RPMI7951 (cell line): ENCODE data around the gene TEDC2. TPM values are rescaled to one million over a fixed set of nuclear protein-coding genes. Genes with fewer than 3 reads are reported as not detected.

Experiments used
- DNase-seq: peaks from one replicate; pipeline ENCODE4 v3.0.0-alpha.2; 2012; ENCODE audit warnings: low read depth
- total RNA-seq: library from RNA; depleted of rRNA; stranded (reverse); fragments of >200 nt; shearing (Covaris generic); gene quantifications from 2 replicates; pipeline ENCODE4 v1.2.3, GENCODE V29; 2014

Gene TEDC2
- total RNA-seq, 1 experiment from 2014 or later = 10.2 TPM

DNA sequence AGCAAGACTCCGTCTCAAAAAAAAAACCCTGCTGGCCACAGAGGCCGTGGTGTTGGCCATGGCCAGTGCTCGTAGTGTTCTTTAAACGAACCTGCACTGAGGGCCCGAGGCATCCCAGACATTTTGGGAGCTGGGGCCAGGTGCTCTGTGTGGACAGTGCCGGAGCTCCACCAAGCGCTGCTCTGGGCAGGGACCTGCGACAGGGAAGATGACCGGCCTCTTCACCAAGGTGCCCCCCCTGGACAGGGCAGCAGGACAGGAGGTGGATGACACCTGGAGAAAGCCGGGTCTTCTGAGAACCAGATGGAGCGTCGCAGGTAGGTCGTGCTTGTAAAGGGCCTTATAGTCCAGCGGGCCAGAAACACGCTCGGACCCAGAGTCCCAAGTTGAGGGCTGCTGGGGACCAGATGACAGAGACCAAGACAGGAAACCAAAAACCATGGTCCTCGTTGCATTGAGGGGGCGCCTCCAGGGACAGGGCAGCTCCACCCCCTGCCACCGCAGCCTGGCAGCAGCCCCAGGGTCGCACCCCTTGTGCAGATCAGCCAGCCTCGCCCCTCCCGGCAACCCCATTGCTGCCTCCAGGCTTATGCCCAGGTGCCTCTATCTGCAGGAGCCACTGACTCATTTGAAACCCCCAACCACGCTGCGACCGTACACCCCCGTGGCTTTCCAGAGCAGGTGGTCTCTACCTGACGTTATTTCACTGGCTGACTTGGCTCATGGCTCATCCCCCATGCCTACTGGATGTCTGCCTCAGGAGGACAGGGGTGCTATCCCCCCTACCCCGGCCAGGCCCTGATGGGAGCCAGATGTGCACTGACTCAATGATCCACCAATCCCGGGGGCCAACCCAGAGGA lies 7.0 kb downstream of the TEDC2 start:
- DNase-seq = no peak

DNA sequence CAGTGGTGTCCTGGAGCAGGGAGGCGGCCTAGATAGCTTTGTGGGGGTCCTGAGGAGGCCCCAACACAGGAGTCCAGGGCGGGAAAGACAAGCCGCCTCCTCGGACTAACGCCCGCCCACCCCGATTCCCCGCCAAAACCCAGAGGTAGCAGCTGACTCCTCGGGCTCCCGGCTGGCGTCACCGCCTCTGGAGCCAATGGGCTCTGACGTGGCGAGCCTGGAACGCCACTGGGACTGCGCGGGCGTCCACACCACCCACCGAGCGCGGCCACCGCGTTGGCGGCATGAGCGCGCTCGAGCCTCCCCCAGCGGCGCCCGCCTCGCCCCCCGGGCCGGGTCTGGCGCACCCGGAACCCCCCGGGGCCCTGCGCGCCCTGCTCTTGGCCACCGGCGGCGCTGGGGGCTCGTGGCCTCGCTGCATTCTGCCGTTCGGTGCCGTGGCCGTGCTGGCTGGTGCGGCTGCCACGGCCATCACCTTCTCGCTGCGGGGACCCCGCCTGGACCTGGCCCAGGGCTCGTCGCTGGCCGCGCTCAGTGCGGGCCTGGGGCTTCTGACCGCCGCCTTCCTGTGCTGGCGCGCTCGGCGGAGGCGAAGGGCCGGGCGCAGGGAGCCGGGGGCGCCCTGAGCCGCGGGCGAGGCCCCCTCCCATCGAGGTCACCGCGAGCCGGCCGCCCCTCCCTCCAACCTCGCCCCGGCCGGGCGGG lies 7.8 kb downstream of the TEDC2 start:
- peak; percentile 75 for DNase-seq

DNA sequence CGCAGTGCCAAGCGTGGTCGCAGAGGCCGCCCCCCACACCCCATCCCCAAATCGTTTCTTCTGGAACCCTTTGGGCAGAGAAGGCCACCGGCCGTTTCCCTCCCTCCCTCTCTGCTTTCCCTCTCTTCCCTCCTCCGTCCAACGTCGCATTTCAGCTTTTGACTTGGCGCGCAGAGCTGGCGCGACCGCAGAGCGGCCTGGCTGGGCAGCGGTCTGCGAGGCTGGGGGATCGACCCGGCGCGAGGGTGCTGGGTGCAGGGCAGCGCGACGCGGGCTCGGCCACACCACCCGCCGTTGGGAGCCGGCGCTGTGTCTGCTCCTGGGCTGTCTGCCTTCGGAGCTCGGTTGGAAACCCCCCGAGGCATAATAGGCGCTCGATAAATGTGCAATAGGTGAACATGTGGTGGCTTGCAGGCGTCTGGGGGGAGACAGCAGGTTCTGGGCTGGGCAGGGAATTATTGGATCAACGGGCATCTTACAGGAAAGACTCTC lies 8.4 kb downstream of the TEDC2 start:
- peak; percentile 39 for DNase-seq

DNA sequence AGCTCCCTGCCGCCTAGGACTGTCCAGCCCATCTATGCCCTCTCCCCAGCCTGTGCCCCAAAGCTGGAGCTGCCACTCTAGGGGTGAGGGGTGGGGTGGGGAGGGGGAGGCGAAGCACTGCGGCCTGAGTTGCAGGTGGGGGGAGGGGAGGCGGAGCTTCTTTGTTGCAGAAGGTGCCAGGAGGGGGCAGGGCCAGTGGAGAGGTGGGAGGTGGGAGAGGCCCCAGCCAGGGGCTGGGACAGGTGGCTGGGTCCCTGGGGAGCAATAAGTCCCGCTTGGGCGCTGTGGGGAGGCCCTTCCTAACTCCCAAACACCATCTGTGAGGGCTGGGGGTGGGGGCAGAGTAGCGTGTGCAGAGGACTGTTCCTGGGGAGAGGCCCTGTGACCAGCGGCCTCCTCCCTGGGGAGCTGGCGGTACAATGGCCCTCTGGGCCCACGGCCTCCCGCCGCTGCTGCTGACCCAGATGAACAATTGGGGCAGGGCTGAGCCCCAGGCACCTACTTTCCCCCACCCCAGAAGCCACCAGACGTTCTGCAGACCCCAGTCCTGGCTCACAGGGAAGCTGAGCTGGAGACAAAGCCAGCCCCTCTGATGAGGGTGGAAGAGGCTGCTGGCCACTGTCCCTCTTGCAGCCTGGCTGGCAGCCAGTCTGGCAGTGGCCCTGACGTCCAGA lies 9.0 kb downstream of the TEDC2 start:
- no peak for DNase-seq

DNA sequence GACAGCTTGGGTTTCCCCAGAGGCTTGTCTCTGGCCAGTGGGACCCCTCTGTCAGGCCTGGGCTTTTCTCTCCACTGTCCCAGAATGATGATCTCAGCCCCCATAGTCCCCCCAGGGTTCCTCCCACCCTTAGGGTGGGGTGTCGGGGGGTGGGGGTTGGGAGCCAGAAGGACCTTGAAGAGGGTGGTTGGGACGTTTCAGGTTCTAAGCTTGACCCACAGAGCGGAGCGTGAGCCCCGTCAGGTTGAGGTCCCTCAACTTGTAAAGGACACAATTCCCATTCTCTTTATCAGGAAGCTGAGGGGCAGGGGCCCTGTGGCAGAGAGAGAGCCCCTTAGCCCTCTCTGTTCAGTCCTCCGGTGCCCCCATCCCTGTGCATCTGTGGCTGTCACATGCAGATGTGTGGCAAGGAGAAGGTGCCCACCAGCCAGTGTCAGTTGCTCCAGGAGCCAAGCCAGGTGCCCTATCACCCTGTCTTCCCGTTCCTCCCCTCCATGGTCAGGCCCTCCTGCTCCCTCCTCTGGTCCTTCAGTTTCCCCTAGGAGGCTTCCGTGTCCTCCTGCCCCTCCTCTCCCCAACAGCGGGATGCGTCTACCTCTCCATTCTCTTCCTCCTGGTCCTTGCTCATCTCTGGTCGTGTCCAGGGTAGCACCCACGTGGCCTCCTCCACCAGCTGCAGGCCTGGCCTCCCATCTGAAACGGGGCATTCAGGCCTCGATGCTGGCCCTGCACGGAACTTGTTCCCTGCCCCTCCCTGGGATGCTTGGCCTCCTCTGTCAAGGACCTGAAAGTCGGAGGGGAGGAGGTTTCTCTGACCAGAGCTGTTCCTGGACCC lies 9.7 kb downstream of the TEDC2 start:
- no peak for DNase-seq

DNA sequence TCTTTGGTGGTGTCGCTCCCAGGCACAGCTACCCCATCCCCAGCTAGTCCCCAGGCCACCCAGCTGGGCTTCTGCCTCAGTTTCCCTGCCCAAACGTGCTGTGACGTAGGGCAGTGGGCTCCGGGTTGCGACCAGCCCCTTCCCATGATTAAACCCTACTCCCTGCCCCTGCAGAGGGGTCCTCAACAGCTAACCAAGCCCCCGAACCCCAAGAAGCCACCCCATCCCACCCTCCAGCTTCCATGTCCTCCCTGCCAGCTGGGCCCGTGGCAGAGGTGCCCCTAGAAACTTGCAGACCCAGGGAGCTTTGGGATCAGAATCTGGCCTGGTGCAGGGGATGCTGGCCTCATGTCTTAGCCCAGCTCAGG lies 10.3 kb downstream of the TEDC2 start:
- no peak for DNase-seq

DNA sequence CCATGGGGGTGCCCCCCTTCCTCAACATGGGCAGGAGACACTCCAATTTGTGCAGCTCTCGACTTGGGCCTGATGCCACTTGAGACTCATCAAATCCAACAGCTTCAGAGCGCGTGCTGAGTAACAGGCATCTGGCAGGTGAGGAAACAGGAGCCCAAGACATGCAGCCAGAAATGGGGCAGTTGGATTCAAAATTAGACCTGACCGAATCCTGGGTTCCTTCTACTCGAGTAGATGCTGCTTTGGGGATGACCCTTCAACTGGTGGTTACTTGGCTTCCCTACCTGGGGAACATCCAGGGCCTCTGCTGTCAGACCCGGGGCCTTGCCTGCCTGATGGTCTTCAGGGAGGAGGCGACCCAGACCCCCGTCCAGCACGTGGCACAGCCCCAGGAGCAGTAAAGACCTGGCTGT lies 10.7 kb downstream of the TEDC2 start:
- no peak for DNase-seq

DNA sequence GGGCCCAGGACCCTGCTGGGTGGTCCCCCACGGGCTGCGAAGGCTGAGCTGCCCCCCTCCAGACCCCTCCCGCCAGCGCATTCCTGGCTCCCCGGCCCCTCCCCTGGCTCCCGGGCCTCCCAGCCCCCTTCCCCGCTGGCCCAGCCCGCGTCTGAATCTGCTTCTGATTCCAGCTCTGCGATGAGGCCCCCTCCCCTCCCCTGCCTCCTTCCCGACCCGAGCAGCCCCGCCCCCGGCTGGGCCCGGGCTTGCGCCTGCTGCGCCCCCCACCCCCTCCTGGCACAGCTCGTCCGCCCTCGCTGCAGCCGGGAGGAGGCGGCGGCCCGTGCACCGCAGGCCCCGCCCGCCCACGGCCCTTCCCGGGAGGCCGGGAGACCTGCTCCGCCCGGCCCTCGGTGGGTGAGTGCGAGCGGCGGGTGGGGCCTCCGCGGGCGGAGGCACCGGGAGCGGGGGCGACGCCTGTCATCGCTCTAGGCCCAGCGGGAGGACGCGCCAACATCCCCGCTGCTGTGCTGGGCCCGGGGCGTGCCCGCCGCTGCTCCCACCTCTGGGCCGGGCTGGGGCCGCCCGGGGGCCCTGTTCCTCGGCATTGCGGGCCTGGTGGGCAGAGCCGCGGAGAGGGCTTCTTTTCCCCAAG lies 11.2 kb downstream of the TEDC2 start, which contains the start of gene NTN3:
Gene NTN3 (plus strand): TSS at position 282 of the 637 bp plus-strand sequence. CDS start 405 bp downstream, outside the sequence.
- DNase-seq = no peak

DNA sequence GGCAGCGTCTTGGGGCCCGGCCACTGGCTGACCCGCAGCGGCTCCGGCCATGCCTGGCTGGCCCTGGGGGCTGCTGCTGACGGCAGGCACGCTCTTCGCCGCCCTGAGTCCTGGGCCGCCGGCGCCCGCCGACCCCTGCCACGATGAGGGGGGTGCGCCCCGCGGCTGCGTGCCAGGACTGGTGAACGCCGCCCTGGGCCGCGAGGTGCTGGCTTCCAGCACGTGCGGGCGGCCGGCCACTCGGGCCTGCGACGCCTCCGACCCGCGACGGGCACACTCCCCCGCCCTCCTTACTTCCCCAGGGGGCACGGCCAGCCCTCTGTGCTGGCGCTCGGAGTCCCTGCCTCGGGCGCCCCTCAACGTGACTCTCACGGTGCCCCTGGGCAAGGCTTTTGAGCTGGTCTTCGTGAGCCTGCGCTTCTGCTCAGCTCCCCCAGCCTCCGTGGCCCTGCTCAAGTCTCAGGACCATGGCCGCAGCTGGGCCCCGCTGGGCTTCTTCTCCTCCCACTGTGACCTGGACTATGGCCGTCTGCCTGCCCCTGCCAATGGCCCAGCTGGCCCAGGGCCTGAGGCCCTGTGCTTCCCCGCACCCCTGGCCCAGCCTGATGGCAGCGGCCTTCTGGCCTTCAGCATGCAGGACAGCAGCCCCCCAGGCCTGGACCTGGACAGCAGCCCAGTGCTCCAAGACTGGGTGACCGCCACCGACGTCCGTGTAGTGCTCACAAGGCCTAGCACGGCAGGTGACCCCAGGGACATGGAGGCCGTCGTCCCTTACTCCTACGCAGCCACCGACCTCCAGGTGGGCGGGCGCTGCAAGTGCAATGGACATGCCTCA lies 12.0 kb downstream of the TEDC2 start:
- DNase-seq = no peak

DNA sequence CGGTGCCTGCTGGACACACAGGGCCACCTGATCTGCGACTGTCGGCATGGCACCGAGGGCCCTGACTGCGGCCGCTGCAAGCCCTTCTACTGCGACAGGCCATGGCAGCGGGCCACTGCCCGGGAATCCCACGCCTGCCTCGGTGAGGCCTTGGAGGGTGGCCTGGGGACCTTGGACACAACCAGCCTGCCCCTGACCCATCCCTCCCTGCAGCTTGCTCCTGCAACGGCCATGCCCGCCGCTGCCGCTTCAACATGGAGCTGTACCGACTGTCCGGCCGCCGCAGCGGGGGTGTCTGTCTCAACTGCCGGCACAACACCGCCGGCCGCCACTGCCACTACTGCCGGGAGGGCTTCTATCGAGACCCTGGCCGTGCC lies 12.6 kb downstream of the TEDC2 start:
- DNase-seq = no peak

DNA sequence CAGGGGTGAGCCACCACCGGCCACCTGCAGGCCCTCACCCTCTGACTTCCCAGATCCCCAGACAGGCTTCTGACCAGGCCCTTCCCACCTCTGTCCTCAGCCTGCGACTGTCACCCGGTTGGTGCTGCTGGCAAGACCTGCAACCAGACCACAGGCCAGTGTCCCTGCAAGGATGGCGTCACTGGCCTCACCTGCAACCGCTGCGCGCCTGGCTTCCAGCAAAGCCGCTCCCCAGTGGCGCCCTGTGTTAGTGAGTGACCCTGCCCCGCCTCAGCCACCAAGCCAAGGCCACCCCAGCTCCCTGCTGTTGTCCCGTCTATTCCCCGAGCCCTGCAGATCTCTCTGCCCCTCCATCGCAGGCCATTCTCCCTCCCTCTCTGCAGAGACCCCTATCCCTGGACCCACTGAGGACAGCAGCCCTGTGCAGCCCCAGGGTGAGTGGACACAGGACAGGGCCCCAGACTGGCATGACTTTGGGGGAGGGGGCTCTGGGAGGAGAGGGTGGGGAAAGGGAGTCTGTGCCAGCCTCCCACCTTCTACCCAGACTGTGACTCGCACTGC lies 13.1 kb downstream of the TEDC2 start:
- no peak for DNase-seq

DNA sequence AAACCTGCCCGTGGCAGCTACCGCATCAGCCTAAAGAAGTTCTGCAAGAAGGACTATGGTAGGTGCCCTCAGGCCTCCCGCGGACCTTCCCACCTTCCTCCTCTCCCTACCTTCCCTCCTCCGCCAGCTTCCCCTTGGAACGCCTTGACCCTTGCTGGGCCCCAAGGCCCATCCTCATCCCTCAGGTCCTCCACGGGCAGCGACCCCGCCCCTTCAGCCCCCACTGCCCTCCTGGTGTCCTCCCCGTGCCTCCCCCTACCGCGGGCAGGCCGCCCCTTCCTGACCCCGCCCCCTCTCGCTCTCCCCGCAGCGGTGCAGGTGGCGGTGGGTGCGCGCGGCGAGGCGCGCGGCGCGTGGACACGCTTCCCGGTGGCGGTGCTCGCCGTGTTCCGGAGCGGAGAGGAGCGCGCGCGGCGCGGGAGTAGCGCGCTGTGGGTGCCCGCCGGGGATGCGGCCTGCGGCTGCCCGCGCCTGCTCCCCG lies 13.6 kb downstream of the TEDC2 start:
- DNase-seq = no peak

DNA sequence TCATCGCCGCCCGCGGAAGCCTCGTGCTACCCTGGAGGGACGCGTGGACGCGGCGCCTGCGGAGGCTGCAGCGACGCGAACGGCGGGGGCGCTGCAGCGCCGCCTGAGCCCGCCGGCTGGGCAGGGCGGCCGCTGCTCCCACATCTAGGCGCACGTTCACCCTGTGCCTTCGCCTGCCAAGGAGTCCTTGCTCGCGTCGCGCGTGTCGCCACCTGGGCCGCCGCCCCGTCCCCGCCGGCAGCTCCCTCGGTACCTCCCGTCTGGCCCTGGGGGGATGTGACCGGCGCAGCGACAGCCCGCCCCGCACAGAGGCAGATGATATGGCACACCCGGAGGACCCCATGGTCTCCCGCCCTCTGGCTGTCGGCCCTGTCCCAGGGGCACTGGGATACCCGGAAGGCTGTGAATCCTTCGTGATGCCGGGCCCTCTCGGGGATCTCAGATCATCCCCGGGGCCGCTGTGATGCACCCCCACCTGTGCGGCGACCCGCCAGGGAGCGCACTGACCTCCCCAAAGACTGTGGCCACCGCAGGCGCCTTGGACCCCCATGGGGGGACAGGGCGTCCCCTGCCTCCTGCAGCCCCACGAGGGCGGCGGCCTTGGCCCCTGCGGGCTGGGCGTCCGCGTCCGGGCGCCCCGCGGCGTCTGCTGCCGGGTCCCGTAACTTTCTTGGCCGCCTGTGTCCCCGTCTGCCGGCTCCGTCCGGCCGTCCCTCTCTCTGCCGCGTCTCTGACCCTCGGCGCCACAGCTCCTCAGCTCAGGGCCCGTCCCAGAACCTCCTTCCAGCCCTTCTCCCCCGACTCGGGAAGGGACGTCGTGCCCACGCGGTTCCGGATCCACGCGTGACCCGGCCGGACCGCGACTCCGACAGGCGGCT lies 14.3 kb downstream of the TEDC2 start:
- peak; percentile 36 for DNase-seq

DNA sequence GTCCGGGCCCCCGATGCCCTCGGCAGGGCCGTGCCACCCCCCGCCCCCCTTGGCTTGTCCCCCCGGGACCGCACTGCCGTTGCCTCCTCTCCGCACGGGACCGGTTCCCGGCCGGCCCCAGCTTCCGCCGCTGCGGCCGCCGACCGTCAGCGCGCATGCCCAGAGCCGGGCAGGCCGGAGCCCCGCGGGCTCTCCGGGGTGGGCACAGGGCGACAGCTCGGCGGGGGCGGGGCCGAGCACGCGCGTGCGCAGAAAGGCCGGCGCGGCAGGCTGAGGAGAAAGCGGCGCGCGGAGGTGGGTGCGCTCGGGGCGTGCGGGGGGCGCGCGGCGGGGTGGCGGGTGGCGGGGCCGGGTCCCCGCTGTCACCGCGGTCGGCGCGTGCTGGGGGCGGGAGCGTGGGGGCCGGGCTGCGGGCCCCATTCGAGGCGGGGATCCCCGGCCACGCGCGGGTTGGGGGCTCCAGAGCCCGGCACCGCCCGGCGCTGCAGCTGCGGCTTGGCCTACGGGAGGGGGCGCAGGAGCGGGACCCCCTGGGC lies 15.0 kb downstream of the TEDC2 start, which contains the start of gene TBC1D24:
Gene TBC1D24 (plus strand): TSS at position 251 of the 536 bp plus-strand sequence. CDS start 21,022 bp downstream, outside the sequence.
- DNase-seq = peak; percentile 74

DNA sequence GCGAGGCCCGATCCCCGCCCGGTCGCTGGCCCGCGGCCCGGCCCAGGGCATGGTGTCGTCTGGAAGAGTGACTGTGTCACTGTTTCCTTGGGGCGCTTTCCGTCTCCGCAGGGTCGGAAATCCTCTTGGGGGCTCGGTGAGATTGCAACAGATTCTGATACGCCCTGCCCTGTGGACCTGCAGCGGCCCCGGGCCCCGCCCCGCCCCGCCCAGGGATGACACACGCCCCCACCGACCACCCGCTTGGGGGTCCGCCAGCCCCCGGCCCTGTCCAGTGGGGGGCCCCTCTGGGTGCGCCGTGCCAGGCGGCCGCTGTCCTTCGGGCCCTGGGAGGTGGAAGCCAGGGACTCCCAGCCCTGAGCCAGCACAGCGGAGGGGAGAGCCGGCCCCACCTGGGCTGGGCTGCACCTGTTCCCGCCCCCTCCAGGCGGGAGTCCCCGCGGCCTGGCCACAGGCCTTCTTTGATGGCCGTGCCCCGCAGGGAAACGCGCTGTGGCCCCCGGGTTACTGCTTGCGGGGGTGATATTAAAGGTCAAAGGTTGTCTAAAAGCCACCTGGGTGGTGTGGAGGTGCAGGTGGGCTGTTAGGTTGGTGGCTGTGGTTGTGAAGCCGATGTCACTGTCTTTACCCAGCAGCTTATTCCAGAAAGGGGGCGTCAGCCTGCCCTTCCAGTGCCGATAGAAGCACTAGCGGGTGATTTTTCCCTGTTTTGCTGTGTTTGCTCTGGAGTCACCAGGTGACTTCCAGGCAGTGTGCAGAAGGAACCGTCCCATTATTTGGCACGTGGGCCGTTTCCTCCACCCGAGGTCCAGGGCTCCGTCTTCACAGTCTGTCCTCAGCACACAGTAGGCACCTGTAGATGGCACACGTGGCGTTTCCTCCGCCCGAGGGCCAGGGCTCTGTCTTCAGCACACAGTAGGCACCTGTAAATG lies 15.8 kb downstream of the TEDC2 start:
- DNase-seq = no peak

DNA sequence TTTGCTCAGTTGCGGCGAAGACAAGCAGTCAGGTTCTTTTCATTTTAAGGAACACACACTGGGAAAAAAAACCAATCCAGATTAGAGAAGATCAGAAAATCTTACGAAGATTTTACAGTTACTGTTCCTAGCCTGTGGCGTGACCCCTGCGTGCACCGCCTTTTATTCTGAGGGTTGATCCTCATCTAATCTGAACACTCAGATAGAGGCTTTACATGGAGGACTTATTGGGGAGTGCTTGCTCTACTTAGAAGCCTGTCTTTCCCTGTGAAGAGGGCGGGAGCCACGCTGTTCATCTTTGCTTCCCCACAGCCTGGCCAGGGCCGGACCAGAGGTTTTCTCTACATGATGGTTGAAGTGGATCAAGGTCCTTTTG lies 16.4 kb downstream of the TEDC2 start:
- no peak for DNase-seq

DNA sequence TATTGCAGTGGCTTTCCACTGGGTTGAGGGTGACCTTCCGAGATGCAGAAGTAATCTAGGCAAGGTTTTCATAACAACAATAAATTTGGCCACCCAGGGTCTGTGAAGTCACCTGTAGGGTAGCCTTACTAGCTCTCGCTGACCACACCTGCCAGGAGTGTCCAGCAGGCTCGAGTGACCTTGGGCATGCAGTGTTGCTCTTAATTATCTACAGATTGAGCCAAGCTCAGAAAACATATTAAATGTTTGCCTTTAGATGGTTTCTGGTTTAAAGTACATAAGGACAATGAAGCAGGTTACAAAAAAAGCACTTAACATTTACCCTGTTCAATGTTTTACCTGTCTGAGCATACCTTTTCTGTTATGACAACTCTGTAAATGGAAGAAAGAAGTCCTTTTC lies 16.8 kb downstream of the TEDC2 start:
- no peak for DNase-seq
